Ovary (tissue), 10 donors: ENCODE results near the gene CCR6. TPM values are rescaled to one million over a fixed set of nuclear protein-coding genes. Genes with fewer than 3 reads are reported as not detected.

ENCODE experiments used
- DNase-seq, 5 donors: peaks; one replicate each; pipeline ENCODE4 v3.0.0-alpha.2; 2019 to 2020
- H3K27ac ChIP-seq, 2 donors: fragments of 200-600 bp; one replicate each; pipeline versions ENCODE4 v1.5.1 to v1.8.0; 2019 to 2022
- H3K27me3 ChIP-seq: fragments of 200-600 bp; one replicate; pipeline ENCODE4 v1.8.0; 2022
- H3K36me3 ChIP-seq: fragments of 200-600 bp; sonication (generic); one replicate; pipeline ENCODE4 v1.5.1; 2019
- H3K4me1 ChIP-seq: one replicate; pipeline ENCODE4 v1.8.1; 2013; ENCODE audit warnings: mild to moderate bottlenecking, moderate library complexity; ENCODE audit not compliant: insufficient read depth
- H3K4me3 ChIP-seq: fragments of 200-600 bp; sonication (generic); one replicate; pipeline ENCODE4 v1.5.1; 2017
- H3K9me3 ChIP-seq, 2 donors: fragments of 200-600 bp in 1 of 2; sonication (generic) in 1 of 2; one replicate each; pipeline versions ENCODE4 v1.5.1 to v1.8.1; 2013 to 2019; ENCODE audit warnings: mild to moderate bottlenecking in 1 of 2, moderate library complexity in 1 of 2
- EP300 ChIP-seq: sonication (generic); formaldehyde crosslinking; IDR thresholded peaks from one replicate; pipeline ENCODE4 v1.6.1; 2017; ENCODE audit warnings: antibody characterized with exemption
- POLR2A ChIP-seq: fragments of 450-650 bp; IDR thresholded peaks from one replicate; pipeline ENCODE4 v1.6.1; 2017; ENCODE audit warnings: antibody characterized with exemption, mild to moderate bottlenecking, moderate library complexity
- WGBS, 3 donors: extraction: QIAGEN DNeasy Blood & Tissue Kit in 1 of 3; methylation state at CpG; one replicate each; pipeline versions ENCODE4 v1.1.5 to v1.1.7; 2013 to 2017; 5-methylcytosine and 5-hydroxymethylcytosine counted together
- intact Hi-C, 4 donors: fragments of 100-400 bp; cut with DNase I; formaldehyde crosslinking; loops; one replicate each; pipeline versions ENCODE4 v1.11.0 to v1.15.1; 2022 to 2023
- long read RNA-seq, 3 donors: library from polyadenylated mRNA in 2 of 3; unstranded in 2 of 3; transcript quantifications; one replicate each; pipeline ENCODE4 v2.0.0 and lab custom pipeline, GENCODE V29; 2021 to 2026
- polyA plus RNA-seq, 2 donors: library from polyadenylated mRNA; stranded (reverse); fragments of 200-250 nt in 1 of 2; fragments of 350-450 nt in 1 of 2; fragmentation: Illumina TruSeq in 1 of 2; extraction: RNeasy Lipid Tissue Mini Kit (QIAGEN cat#74804) in 1 of 2; gene quantifications; one replicate each; pipeline ENCODE4 v1.2.3, GENCODE V29; 2013 to 2014
- total RNA-seq, 7 donors: library from RNA; depleted of rRNA in 2 of 7; stranded (reverse); fragments of >200 nt in 2 of 7; fragmentation: NEBNext Ultra II Directional in 3 of 7; extraction: Animal tissue kit (Norgen Biotek cat#: 25700) in 3 of 7; gene quantifications; one replicate each; pipeline versions ENCODE4 v1.1.0 to v1.2.4, GENCODE V29; 2016 to 2023
- TF ChIP-seq, protein P1 (sequence below), 3 donors: fragments of 450-650 bp in 2 of 3; fragments of 200-600 bp in 1 of 3; IDR thresholded peaks; one replicate each; pipeline versions ENCODE4 v1.5.1 to v1.8.0; 2016 to 2022; ENCODE audit warnings: antibody characterized with exemption in 3 of 3, mild to moderate bottlenecking in 1 of 3
- donor health status: DM: no; HTN: no; CAD: no; lungs with moderate emphysema.
- donor health status: DM: no; HTN: no; CAD: no.
- donor health status: Bipolar disorder and iron deficiency.
- donor health status: DM: yes; HTN: yes; CAD: no.
- donor health status: DM: no; HTN: no; CAD: no.
- donor health status: DM: yes; HTN: yes; CAD: no.

Gene CCR6
- total RNA-seq (not detected), polyA plus RNA-seq (under 1 TPM in 1 of 2 donors, not detected in 1; 0.18 TPM)
- long read RNA-seq, donor 1 = 0 reads
- long read RNA-seq, donor 2 = 0 reads
- long read RNA-seq, donor 3 = 0 reads

DNA sequence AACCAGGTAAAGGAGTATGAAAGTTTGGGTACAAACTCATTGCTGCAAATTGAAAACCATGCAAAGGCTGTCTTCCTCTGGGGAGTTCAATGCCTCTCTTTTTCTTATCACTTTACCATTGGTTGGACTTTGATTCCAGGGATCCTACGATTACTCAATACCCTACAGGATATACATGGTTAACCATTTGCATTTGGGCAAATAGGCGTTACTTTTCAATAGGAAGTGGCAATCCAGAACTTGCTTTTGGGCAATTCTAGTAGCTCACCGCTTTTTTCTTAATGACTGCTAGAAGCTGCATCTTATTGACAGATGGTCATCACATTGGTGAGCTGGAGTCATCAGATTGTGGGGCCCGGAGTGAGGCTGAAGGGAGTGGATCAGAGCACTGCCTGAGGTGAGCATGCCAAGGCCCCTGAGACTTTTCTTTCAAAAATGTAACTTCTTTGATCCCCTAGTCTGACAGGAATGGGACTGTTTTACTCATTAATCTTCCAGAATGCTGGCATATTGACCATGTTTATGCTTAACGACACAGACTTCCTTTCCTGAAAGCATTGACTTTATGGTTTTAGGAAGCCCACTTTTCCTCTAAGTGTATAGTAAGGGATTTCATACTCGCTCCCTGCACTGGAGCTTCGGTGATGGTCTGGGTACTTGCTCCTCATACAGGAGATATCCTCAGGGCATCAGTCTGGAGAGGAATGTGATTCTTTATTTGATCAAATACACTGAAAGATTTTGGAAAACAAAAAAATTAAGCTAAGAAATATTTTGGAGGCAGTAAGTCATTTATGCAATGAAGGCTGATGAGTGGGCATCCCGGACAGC is at the start of gene CCR6:
Gene CCR6 (plus strand): TSS at position 270 of the 831 bp plus-strand sequence. CDS start 13,039 bp downstream, outside the sequence.
- Histone ChIP-seq H3K4me1 (no peaks in the 10 kb centered on the region), H3K36me3 (no peaks in the 10 kb centered on the region), H3K4me3 (no peak within 1 kb of the TSS), H3K27ac (no peak within 1 kb of the TSS), H3K9me3 (no peaks in the 10 kb centered on the region), H3K27me3 (no peaks in the 10 kb centered on the region)
- 78 to 86% (median 81%) methylated on average over 8 of the region's 8 CpGs for WGBS, 3 donors
- TF ChIP-seq, protein P1, sequence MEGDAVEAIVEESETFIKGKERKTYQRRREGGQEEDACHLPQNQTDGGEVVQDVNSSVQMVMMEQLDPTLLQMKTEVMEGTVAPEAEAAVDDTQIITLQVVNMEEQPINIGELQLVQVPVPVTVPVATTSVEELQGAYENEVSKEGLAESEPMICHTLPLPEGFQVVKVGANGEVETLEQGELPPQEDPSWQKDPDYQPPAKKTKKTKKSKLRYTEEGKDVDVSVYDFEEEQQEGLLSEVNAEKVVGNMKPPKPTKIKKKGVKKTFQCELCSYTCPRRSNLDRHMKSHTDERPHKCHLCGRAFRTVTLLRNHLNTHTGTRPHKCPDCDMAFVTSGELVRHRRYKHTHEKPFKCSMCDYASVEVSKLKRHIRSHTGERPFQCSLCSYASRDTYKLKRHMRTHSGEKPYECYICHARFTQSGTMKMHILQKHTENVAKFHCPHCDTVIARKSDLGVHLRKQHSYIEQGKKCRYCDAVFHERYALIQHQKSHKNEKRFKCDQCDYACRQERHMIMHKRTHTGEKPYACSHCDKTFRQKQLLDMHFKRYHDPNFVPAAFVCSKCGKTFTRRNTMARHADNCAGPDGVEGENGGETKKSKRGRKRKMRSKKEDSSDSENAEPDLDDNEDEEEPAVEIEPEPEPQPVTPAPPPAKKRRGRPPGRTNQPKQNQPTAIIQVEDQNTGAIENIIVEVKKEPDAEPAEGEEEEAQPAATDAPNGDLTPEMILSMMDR (IDR thresholded peaks at IDR 0.05) = no peak
- TF ChIP-seq POLR2A (no peak), EP300 (no peak)
- intact Hi-C loops = no loop called here
- DNase-seq = no peak

DNA sequence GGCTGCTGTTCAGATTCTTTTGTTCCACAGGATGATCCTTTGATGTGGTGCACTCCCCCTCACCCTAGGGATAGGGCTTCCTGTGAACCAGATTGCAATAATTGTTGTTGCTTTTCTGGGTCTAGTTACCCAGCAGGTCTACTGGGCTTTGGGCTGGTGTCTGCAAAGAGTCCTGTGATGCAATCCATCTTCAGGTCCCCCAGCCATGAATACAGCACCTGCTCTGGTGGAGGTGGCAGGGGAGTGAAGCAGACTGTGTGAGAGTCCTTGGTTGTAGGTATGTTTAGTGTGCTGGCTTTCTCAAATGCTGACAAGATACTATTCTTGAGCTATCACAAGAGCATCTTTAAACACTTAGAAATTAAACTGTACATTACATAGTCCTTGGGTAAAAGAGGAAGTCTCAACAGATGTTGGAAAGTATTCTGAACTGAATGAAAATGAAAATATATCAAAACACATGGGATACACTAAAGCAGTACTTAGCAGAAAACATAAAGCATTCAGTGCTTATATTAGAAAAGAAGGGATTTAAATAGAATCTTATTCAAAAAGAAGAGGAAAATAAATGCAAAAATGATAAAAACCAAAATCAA is 49.1 kb upstream of the CCR6 start:
- no peaks in the 10 kb centered on the region for H3K36me3 ChIP-seq
- H3K27me3 ChIP-seq = no peaks in the 10 kb centered on the region
- H3K4me3 ChIP-seq = no peak overlapping the region
- TF ChIP-seq EP300 (no peak), POLR2A (no peak)
- DNase-seq = no peak
- H3K4me1 ChIP-seq = no peaks in the 10 kb centered on the region
- no peaks in the 10 kb centered on the region for H3K9me3 ChIP-seq
- intact Hi-C loops = no loop called here
- no peak overlapping the region for H3K27ac ChIP-seq

DNA sequence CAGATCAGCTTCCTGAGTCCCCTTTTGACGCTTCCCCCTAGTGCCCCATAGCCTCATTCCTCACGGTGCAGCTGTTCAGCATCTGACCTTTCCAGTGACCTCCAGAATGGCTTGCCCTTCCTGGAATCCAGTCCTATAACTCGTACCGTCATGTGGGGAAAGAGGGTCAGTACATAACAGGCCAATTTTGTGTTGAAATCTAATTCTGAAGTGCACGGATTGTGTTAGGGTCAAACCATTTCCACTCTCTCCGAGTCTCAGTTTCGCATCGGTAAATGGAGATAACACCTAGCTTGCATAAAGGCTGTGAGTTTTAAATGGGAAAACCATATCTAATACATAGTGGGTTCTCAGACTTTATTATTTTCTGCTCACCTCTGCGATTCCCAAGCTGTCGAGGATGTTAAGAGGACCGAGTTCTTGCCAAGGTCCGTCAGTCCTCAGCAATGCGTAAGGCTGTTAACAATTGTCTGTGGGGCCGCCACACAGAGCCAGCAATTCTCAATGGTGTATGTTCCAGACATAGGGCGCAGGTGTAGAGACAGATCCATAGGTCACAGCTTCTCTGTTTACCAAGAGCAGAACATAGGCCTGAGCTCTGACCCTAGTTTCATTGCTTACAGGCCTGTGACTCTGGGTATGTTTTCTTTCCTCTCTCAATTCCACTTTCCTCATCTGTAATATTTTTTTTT is 45.5 kb upstream of the CCR6 start:
- H3K36me3 ChIP-seq = no peaks in the 10 kb centered on the region
- DNase-seq = no peak
- no peak overlapping the region for H3K27ac ChIP-seq
- 67 to 79% (median 72%) methylated on average over 15 of the region's 15 CpGs for WGBS, 3 donors
- no peaks in the 10 kb centered on the region for H3K4me1 ChIP-seq
- no peak overlapping the region for H3K4me3 ChIP-seq
- intact Hi-C loops = no loop called here
- no peaks in the 10 kb centered on the region for H3K9me3 ChIP-seq
- H3K27me3 ChIP-seq = no peaks in the 10 kb centered on the region
- TF ChIP-seq POLR2A = no peak
- TF ChIP-seq EP300 = no peak
- TF ChIP-seq, protein P1 (IDR thresholded peaks at IDR 0.05) = no peak

DNA sequence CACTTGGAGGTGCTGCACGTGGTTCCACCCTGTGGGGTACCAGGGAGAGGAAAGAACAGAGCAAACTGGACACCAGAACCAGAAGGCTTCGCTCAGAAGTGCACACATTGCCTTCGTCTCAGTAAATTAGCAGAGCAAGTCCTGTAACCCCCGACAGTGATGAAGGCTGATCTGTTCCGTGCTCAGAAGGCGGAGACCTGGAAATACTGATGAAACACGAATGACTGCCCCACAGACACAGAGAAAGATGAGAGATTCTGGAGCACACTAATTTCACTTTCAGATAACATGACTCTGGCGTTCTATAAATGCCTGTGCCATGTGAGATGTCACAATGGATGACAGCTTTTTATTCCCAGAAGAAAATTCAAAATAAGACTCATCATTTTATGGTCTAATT is 44.2 kb upstream of the CCR6 start:
- Histone ChIP-seq H3K27me3 (no peaks in the 10 kb centered on the region), H3K9me3 (no peaks in the 10 kb centered on the region), H3K27ac (no peak overlapping the region), H3K4me1 (no peaks in the 10 kb centered on the region), H3K4me3 (no peak overlapping the region), H3K36me3 (no peaks in the 10 kb centered on the region)
- TF ChIP-seq EP300 (no peak), POLR2A (no peak)
- TF ChIP-seq, protein P1 (IDR thresholded peaks at IDR 0.05) = no peak
- WGBS, 3 donors = 85 to 90% (median 89%) methylated on average over 8 of the region's 8 CpGs
- DNase-seq = no peak
- intact Hi-C loops = no loop called here
